ENCODE measurements around the gene FYB1. TPM values are rescaled to one million over a fixed set of nuclear protein-coding genes. Genes with fewer than 3 reads are reported as not detected.

FYB1 gene
- total and polyA plus RNA-seq, 2 of the 4 experiments (the other 2 are of a cell fraction), result not detected

- POLR2A ChIA-PET (ENCODE audit: unreplicated experiment), result no interaction called here
- intact Hi-C loops (cut with micrococcal nuclease) (no loop called here), dilution Hi-C loops (cut with HindIII; ENCODE audit: low sequenced_read_pairs, unreplicated experiment) (no loop called here), in situ Hi-C loops (cut with MboI; ENCODE audit: low sequenced_read_pairs) (loop anchor here (10.0 kb wide), 1 partner anchor 144 kb away; no protein-coding TSS in a partner anchor)
- Histone ChIP-seq H2AK5ac (ENCODE audit: low read depth, low read length) (no peak overlapping the region), H3K36me3 (ENCODE audit: control insufficient read depth, insufficient read depth, low read length) (no peaks in the 10 kb centered on the region), H4K5ac (ENCODE audit: low read depth, low read length) (no peak overlapping the region), H3K23ac (ENCODE audit: low read depth, low read length) (no peak overlapping the region), H3K14ac (replicated peaks; ENCODE audit: low read depth, low read length) (no peak overlapping the region; the same call in 1 of the 2 replicates), H2AK9ac (replicated peaks; ENCODE audit: low read depth, low read length, poor library complexity) (no peak overlapping the region), H3K79me1 (ENCODE audit: low read depth in 1 of 2, low read length in 2 of 2) (no peaks in the 10 kb centered on the region), H4K8ac (ENCODE audit: low read depth in 2 of 2, low read length in 2 of 2) (peak overlapping the region in 1 of 2 experiments; percentile 34; a peak in 1 of 4 replicates), H3K27ac (ENCODE audit: insufficient read depth, low read length) (no peak overlapping the region), H3K27me3 (ENCODE audit: control insufficient read depth, insufficient read depth, low read length) (no peaks in the 10 kb centered on the region), H4K91ac (ENCODE audit: insufficient read depth, low read depth, low read length) (no peak overlapping the region), H2BK120ac (ENCODE audit: low read depth, low read length) (peak overlapping the region; percentile 30; the same call in 1 of the 2 replicates), H3K4ac (ENCODE audit: low read depth, low read length) (no peak overlapping the region), H2BK20ac (ENCODE audit: low read depth, low read length) (0 out of 2 replicates have a peak overlapping the region, but pooled peaks have one; percentile 8), H3K9me1 (ENCODE audit: insufficient read depth, low read length) (no peaks in the 10 kb centered on the region), H3K18ac (ENCODE audit: low read depth, low read length) (0 out of 2 replicates have a peak overlapping the region, but pooled peaks have one; percentile 54), H3K56ac (ENCODE audit: extremely low read depth, insufficient read depth, low read length) (no peak overlapping the region), H2BK15ac (ENCODE audit: low read depth, low read length) (peak overlapping the region; percentile 45; the same call in 2 of the 3 replicates), H2BK5ac (ENCODE audit: low read depth, low read length, poor library complexity, severe bottlenecking) (no peak overlapping the region), H3K4me1 (ENCODE audit: control insufficient read depth, insufficient read depth, low read length) (peaks cover 4% of the 10 kb centered on the region; the same call in 1 of the 2 replicates), H3K4me2 (ENCODE audit: low read depth, low read length) (no peak overlapping the region), H3K4me3 (ENCODE audit: insufficient read depth, low read depth, low read length) (no peak overlapping the region), H2AFZ (replicated peaks; ENCODE audit: low read length, poor library complexity) (no peak overlapping the region), H3K9me3 (ENCODE audit: control insufficient read depth, insufficient read depth, low read length) (no peaks in the 10 kb centered on the region), H4K20me1 (ENCODE audit: insufficient read depth, low read length) (no peaks in the 10 kb centered on the region), H3K9ac (ENCODE audit: low read depth, low read length) (no peak overlapping the region)
- TF ChIP-seq CEBPB (IDR thresholded peaks at IDR 0.05; ENCODE audit: low read depth, low read length) (no peak), CTCF (conservative IDR thresholded peaks at IDR 0.05; ENCODE audit: low read depth, low read length) (no peak), MAFK (IDR thresholded peaks at IDR 0.05; ENCODE audit: low read depth, low read length) (peak; percentile 75), RCOR1 (IDR thresholded peaks at IDR 0.05; ENCODE audit: insufficient replicate concordance, low read length) (no peak), RAD21 (IDR thresholded peaks at IDR 0.05; ENCODE audit: low read length) (no peak), ELK1 (IDR thresholded peaks at IDR 0.05; ENCODE audit: borderline replicate concordance, low read depth, low read length) (no peak), RFX5 (IDR thresholded peaks at IDR 0.05; ENCODE audit: low read depth, low read length) (no peak), POLR2A (IDR thresholded peaks at IDR 0.05; ENCODE audit: low read depth, low read length) (no peak)
- ATAC-seq (ENCODE audit: low read depth), result peak; percentile 57; the same call in 1 of the 2 replicates
- no CpG with 5 or more reads among the region's 7 CpGs for WGBS, 2 experiments (ENCODE audit: extremely low coverage in 2 of 2, insufficient read length in 1 of 2)
- no TSS peak for BruUV-seq (replicated peaks)
- CTCF ChIA-PET, result no interaction called here
- DNase-seq, result peak; percentile 13
Measured at GRCh38 chr5:39140558-39141168, 78.7 kb downstream of the FYB1 start.
